ENCODE data around the gene ATP8B4. TPM values are rescaled to one million over a fixed set of nuclear protein-coding genes. Genes with fewer than 3 reads are reported as not detected.

ATP8B4 gene
- total and polyA plus RNA-seq, 2 of the 8 experiments (the other 6 are each of a cell fraction or from before 2014, with no cell fraction given) = 0.17 to 0.24 TPM

- Histone ChIP-seq H3K23me2 (ENCODE audit: low read depth, low read length) (no peaks in the 10 kb centered on the region), H3K18ac (ENCODE audit: extremely low read depth, low read length) (no peak overlapping the region), H3K9me3 (ENCODE audit: insufficient read depth in 2 of 2, low read depth in 1 of 2, low read length in 1 of 2) (no peaks in the 10 kb centered on the region), H2BK12ac (ENCODE audit: low read depth, low read length) (no peak overlapping the region), H2AK5ac (ENCODE audit: low read depth, low read length) (no peak overlapping the region), H3K23ac (ENCODE audit: insufficient read length) (no peak overlapping the region), H2BK120ac (replicated peaks; ENCODE audit: low read depth, low read length) (no peak overlapping the region), H2BK20ac (ENCODE audit: low read length) (no peak overlapping the region), H3K79me1 (ENCODE audit: low read depth, low read length) (no peaks in the 10 kb centered on the region), H3K4ac (replicated peaks; ENCODE audit: insufficient read length, low read depth, low read length) (no peak overlapping the region), H3K9ac (replicated peaks in 1 of 4; ENCODE audit: extremely low read depth in 1 of 4, low read depth in 3 of 4, low read length in 3 of 4) (no peak overlapping the region), H3K79me2 (ENCODE audit: control insufficient read depth in 1 of 2, insufficient read depth in 2 of 2, low read length in 2 of 2) (no peaks in the 10 kb centered on the region), H4K5ac (ENCODE audit: insufficient read length, low read depth, low read length) (no peak overlapping the region), H3K56ac (replicated peaks; ENCODE audit: insufficient read length, low read depth, low read length) (no peak overlapping the region), H4K8ac (ENCODE audit: extremely low read depth, insufficient read depth, low read length) (no peak overlapping the region), H4K20me1 (replicated peaks in 1 of 2; ENCODE audit: control insufficient read depth in 1 of 2, insufficient read depth in 2 of 2, low read length in 2 of 2) (no peaks in the 10 kb centered on the region), H3K4me2 (ENCODE audit: insufficient read depth in 1 of 2, low read depth in 2 of 2, low read length in 2 of 2) (no peak overlapping the region), H2BK5ac (ENCODE audit: low read depth, low read length) (no peak overlapping the region), H3K4me3 (ENCODE audit: extremely low read depth in 1 of 4, insufficient read depth in 2 of 4, low read depth in 3 of 4, low read length in 4 of 4) (no peak overlapping the region), H2AFZ (ENCODE audit: low read length) (no peak overlapping the region), H3K4me1 (replicated peaks in 1 of 4; ENCODE audit: control insufficient read depth in 3 of 4, insufficient read depth in 4 of 4, low read length in 3 of 4) (no peaks in the 10 kb centered on the region), H3K27me3 (replicated peaks in 1 of 4; ENCODE audit: control insufficient read depth in 3 of 4, extremely low read depth in 1 of 4, insufficient read depth in 3 of 4, low read length in 3 of 4) (no peaks in the 10 kb centered on the region), H4K91ac (replicated peaks; ENCODE audit: insufficient read length, low read length) (no peak overlapping the region), H3K36me3 (ENCODE audit: control insufficient read depth in 2 of 4, insufficient read depth in 4 of 4, low read length in 3 of 4) (no peaks in the 10 kb centered on the region), H3K14ac (ENCODE audit: insufficient read length) (no peak overlapping the region), H2BK15ac (ENCODE audit: low read length) (no peak overlapping the region), H3K27ac (ENCODE audit: low read depth, low read length) (no peak overlapping the region)
- no peak for DNase-seq (ENCODE audit: low read depth in 1 of 2, low spot score in 2 of 2)
- no peak for FAIRE-seq
- POLR2A ChIA-PET (ENCODE audit: partially characterized antibody) = no interaction called here
- WGBS, 2 experiments (ENCODE audit: extremely low coverage in 1 of 2, insufficient coverage in 1 of 2, insufficient read length in 1 of 2, insufficient replicate concordance in 2 of 2, low coverage in 1 of 2, low lambda C conversion rate in 2 of 2, missing lambda C conversion rate in 1 of 2) = 69% methylated on average over 2 of the region's 2 CpGs; no CpG with 5 or more reads in 1 of the 2 experiments
- CTCF ChIA-PET (ENCODE audit: partially characterized antibody) = interaction anchor here (1.4 to 1.8 kb wide), 2 partner anchors 20 to 24 kb away, joined by 4 to 5 read pairs; no protein-coding TSS in a partner anchor
- TF ChIP-seq BACH1 (IDR thresholded peaks at IDR 0.05; ENCODE audit: low read length) (no peak), RNF2 (IDR thresholded peaks at IDR 0.05; ENCODE audit: borderline replicate concordance, low read depth, low read length, missing control alignments, poor library complexity, severe bottlenecking) (no peak)
Measured at GRCh38 chr15:49852756-49853155, 266.3 kb downstream of the ATP8B4 start.
